Measurements from ENCODE around the gene RHBDL1.
A peak's percentile ranks its signal among the peaks of the same experiment; 100 is the strongest.

Gene RHBDL1

DNA sequence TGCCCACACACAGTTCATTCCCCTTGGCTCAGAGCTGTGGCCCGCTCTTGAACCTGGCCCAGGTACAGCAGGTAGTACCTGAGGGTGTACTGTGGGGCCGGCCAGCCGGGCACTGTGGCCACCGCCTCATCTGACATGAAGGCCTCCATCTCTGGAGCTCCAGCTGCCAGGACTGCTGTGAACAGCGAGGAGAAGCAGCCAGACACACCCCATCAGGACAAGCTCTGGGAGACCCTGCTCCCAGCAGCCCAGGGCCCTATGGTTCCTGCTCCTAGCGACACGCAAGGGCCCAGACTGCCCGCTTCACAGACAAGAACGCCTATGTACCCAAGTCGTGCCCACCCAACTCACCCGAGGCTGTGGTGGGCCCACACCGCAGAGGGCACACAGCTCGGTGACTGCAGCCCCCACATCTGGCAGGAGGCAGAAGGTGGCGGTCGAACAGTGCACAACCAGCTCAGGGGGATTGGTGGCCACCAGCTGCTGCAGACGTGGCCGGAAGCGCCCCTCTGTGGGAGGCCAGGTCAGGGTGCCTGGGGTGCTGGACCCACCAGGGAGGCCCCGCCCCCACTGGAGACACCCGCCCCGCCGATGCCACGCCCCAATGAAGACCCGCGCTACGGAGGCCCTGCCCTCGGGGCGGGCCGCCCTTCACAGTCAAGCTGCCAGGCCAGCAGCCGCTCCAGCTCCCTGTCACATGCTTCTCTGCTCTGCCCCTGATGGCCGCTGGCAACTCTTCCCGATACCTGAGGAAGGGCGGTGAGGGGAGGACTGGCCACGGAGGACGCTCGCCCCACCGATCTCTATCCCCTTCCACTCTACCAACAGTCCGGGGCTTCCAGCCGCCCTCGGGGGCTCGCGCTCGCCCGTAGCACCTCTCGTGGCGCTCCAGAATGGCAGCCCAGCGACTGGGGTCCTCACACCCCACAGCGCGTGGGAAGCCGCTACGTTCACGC, 3.7 kb downstream of the RHBDL1 start (continued):
- TF ChIP-seq ZNF138 (tag by site-specific recombination; IDR thresholded peaks at IDR 0.05; ENCODE audit: borderline replicate concordance), result no peak
- TF ChIP-seq CTCF (tag by site-specific recombination; IDR thresholded peaks at IDR 0.05), result no peak
- no peak for TF ChIP-seq BCL11B (tag by site-specific recombination; IDR thresholded peaks at IDR 0.05; ENCODE audit: low read depth)
- TF ChIP-seq ZNF155 (tag by site-specific recombination; IDR thresholded peaks at IDR 0.05), result no peak
- no peak for TF ChIP-seq ZNF571 (tag by site-specific recombination; IDR thresholded peaks at IDR 0.05)
- TF ChIP-seq ZNF707 (tag by site-specific recombination; IDR thresholded peaks at IDR 0.05), result peak; percentile 31; the same call in 1 of the 2 replicates
- peak; percentile 66 for TF ChIP-seq HIC1 (tag by site-specific recombination; IDR thresholded peaks at IDR 0.05)
- TF ChIP-seq ZNF677 (tag by site-specific recombination; IDR thresholded peaks at IDR 0.05), result no peak
- no peak for TF ChIP-seq GLI2 (tag by site-specific recombination; IDR thresholded peaks at IDR 0.05; ENCODE audit: borderline replicate concordance, low read depth)
- TF ChIP-seq ZNF776 (tag by site-specific recombination; IDR thresholded peaks at IDR 0.05; ENCODE audit: borderline replicate concordance), result no peak
- TF ChIP-seq ZNF623 (tag by site-specific recombination; IDR thresholded peaks at IDR 0.05), result no peak
- TF ChIP-seq, protein P1, sequence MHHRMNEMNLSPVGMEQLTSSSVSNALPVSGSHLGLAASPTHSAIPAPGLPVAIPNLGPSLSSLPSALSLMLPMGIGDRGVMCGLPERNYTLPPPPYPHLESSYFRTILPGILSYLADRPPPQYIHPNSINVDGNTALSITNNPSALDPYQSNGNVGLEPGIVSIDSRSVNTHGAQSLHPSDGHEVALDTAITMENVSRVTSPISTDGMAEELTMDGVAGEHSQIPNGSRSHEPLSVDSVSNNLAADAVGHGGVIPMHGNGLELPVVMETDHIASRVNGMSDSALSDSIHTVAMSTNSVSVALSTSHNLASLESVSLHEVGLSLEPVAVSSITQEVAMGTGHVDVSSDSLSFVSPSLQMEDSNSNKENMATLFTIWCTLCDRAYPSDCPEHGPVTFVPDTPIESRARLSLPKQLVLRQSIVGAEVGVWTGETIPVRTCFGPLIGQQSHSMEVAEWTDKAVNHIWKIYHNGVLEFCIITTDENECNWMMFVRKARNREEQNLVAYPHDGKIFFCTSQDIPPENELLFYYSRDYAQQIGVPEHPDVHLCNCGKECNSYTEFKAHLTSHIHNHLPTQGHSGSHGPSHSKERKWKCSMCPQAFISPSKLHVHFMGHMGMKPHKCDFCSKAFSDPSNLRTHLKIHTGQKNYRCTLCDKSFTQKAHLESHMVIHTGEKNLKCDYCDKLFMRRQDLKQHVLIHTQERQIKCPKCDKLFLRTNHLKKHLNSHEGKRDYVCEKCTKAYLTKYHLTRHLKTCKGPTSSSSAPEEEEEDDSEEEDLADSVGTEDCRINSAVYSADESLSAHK (tag by site-specific recombination; IDR thresholded peaks at IDR 0.05), result peak; percentile 12; the same call in 1 of the 2 replicates
- TF ChIP-seq, protein P2, sequence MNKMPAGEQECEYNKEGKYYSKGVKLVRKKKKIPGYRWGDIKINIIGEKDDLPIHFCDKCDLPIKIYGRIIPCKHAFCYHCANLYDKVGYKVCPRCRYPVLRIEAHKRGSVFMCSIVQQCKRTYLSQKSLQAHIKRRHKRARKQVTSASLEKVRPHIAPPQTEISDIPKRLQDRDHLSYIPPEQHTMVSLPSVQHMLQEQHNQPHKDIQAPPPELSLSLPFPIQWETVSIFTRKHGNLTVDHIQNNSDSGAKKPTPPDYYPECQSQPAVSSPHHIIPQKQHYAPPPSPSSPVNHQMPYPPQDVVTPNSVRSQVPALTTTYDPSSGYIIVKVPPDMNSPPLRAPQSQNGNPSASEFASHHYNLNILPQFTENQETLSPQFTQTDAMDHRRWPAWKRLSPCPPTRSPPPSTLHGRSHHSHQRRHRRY (tag by site-specific recombination; IDR thresholded peaks at IDR 0.05), result peak; percentile 49; the same call in 1 of the 2 replicates
- TF ChIP-seq ZNF404 (tag by site-specific recombination; IDR thresholded peaks at IDR 0.05), result no peak
- TF ChIP-seq ZNF19 (tag by site-specific recombination; IDR thresholded peaks at IDR 0.05; ENCODE audit: low read depth), result no peak
- peak; percentile 79; the same call in 1 of the 2 replicates for TF ChIP-seq KLF16 (tag by site-specific recombination; IDR thresholded peaks at IDR 0.05)
- TF ChIP-seq ZNF768 (tag by site-specific recombination; IDR thresholded peaks at IDR 0.05), result no peak
- no peak for TF ChIP-seq ZNF558 (tag by site-specific recombination; IDR thresholded peaks at IDR 0.05)
- no peak for TF ChIP-seq ZNF280D (tag by site-specific recombination; IDR thresholded peaks at IDR 0.05)
- TF ChIP-seq ZNF248 (tag by site-specific recombination; IDR thresholded peaks at IDR 0.05), result no peak
- TF ChIP-seq ZNF157 (tag by site-specific recombination; IDR thresholded peaks at IDR 0.05), result no peak
- no peak for TF ChIP-seq SCRT2 (tag by site-specific recombination; IDR thresholded peaks at IDR 0.05)
- no peak for TF ChIP-seq ZNF544 (tag by site-specific recombination; IDR thresholded peaks at IDR 0.05)
- TF ChIP-seq, protein P3, sequence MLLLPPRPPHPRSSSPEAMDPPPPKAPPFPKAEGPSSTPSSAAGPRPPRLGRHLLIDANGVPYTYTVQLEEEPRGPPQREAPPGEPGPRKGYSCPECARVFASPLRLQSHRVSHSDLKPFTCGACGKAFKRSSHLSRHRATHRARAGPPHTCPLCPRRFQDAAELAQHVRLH (tag by site-specific recombination; IDR thresholded peaks at IDR 0.05), result no peak
- peak; percentile 94 for TF ChIP-seq PATZ1 (tag by site-specific recombination; IDR thresholded peaks at IDR 0.05)
- TF ChIP-seq GLIS2 (tag by site-specific recombination; IDR thresholded peaks at IDR 0.05), result peak; percentile 97
